ENCODE results near the gene NLN. TPM values are rescaled to one million over a fixed set of nuclear protein-coding genes. Genes with fewer than 3 reads are reported as not detected.

NLN gene
- total RNA-seq, 4 donors from 2014 or later: 8.7 to 17.5 (median 13.1) TPM

DNA sequence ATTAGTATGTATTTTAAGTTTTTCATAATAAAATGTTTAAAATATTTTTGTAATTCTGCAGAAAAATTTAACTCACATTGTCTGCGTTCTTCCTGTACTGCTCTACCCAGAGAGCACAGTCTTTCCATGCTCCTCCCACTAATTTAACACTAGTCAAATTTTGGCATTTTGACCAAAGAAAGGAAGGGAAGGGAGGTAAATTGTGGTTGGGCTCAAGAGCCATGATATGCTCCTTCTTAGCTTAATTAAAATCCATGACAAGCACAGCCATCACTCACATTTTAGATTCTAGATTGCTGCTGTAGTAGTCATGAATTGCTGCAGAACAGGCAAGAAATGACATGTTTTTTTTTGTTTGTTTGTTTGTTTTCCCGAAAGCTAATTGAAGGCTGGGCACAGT lies 98.4 kb downstream of the NLN start:
- Histone ChIP-seq H3K27ac (no peak overlapping the region), H3K4me1 (no peaks in the 10 kb centered on the region), H3K9me3 (no peaks in the 10 kb centered on the region), H3K27me3 (no peaks in the 10 kb centered on the region), H3K4me3 (replicated peaks in 1 of 3) (no peak overlapping the region), H3K36me3 (no peaks in the 10 kb centered on the region)
- no peak for DNase-seq
- 86 to 95% methylated on average over 2 of the region's 2 CpGs for WGBS, 2 donors
- intact Hi-C loops (cut with DNase I): no loop called here
- TF ChIP-seq POLR2A (IDR thresholded peaks at IDR 0.05): no peak
- TF ChIP-seq, protein P1, sequence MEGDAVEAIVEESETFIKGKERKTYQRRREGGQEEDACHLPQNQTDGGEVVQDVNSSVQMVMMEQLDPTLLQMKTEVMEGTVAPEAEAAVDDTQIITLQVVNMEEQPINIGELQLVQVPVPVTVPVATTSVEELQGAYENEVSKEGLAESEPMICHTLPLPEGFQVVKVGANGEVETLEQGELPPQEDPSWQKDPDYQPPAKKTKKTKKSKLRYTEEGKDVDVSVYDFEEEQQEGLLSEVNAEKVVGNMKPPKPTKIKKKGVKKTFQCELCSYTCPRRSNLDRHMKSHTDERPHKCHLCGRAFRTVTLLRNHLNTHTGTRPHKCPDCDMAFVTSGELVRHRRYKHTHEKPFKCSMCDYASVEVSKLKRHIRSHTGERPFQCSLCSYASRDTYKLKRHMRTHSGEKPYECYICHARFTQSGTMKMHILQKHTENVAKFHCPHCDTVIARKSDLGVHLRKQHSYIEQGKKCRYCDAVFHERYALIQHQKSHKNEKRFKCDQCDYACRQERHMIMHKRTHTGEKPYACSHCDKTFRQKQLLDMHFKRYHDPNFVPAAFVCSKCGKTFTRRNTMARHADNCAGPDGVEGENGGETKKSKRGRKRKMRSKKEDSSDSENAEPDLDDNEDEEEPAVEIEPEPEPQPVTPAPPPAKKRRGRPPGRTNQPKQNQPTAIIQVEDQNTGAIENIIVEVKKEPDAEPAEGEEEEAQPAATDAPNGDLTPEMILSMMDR (IDR thresholded peaks at IDR 0.05): no peak

DNA sequence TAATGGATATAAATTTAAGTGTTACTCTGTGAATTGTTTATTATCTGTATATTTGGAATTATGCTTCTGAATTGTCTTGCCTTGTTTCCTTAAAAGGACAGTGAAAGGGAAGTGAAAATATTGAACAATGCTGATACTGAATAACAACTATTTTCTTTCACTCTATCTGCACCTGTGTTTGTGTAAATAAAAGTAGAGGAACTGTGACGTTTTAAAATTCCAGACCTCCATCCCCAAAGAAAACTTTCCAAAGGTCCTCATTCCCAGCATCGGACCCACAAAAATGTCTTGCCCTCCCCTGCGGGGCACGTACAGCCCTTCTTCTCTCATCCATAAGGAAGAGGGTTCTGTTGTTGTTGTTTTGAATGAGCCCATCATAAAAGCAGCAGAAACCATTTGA lies 100.0 kb downstream of the NLN start:
- Histone ChIP-seq H3K27me3 (no peaks in the 10 kb centered on the region), H3K9me3 (no peaks in the 10 kb centered on the region), H3K27ac (no peak overlapping the region), H3K4me3 (replicated peaks in 1 of 3) (no peak overlapping the region), H3K36me3 (no peaks in the 10 kb centered on the region), H3K4me1 (no peaks in the 10 kb centered on the region)
- TF ChIP-seq, protein P1 (IDR thresholded peaks at IDR 0.05): no peak
- no peak for TF ChIP-seq POLR2A (IDR thresholded peaks at IDR 0.05)
- intact Hi-C loops (cut with DNase I): no loop called here
- 79 to 81% methylated on average over 4 of the region's 4 CpGs for WGBS, 2 donors
- no peak for DNase-seq

DNA sequence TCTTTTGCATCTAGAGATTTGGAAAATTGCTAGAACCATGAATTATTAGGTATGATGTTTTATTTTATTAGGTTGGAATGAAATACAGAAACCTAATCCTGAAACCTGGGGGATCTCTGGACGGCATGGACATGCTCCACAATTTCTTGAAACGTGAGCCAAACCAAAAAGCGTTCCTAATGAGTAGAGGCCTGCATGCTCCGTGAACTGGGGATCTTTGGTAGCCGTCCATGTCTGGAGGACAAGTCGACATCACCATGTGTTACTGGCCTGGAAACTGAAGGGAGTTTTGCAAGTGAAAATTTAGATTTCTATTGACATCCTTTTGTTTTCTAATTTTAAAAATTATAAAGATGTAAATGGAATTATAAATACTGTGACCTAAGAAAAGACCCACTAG lies 100.7 kb downstream of the NLN start:
- Histone ChIP-seq H3K36me3 (no peaks in the 10 kb centered on the region), H3K4me3 (replicated peaks in 1 of 3) (no peak overlapping the region), H3K4me1 (no peaks in the 10 kb centered on the region), H3K9me3 (no peaks in the 10 kb centered on the region), H3K27me3 (no peaks in the 10 kb centered on the region), H3K27ac (no peak overlapping the region)
- intact Hi-C loops (cut with DNase I): no loop called here
- WGBS, 2 donors: 82 to 91% methylated on average over 6 of the region's 6 CpGs
- TF ChIP-seq POLR2A (IDR thresholded peaks at IDR 0.05): no peak
- TF ChIP-seq, protein P1 (IDR thresholded peaks at IDR 0.05): no peak
- DNase-seq: no peak

DNA sequence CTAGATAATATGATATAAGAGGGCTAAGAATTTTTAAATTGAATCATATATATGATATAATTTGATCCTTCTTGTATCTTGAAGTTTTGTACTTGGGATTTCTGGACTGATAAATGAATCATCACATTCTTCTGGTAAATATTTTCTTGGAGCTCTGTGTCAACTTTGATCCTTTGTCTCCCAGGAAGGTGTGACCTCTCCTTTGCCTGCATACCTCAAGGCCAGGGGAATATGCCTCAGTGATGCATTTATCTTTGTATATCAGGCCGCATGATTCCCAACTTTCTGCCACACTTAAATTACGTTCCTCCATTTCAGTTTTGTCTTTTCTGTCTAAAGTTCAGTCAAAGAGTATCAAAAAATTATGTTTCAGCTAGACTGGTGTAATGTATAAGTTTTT lies 101.2 kb downstream of the NLN start:
- no peak for DNase-seq
- Histone ChIP-seq H3K4me3 (replicated peaks in 1 of 3) (no peak overlapping the region), H3K27ac (no peak overlapping the region), H3K36me3 (no peaks in the 10 kb centered on the region), H3K4me1 (no peaks in the 10 kb centered on the region), H3K27me3 (no peaks in the 10 kb centered on the region), H3K9me3 (no peaks in the 10 kb centered on the region)
- intact Hi-C loops (cut with DNase I): no loop called here
- 97% methylated on average over 2 of the region's 2 CpGs for WGBS, 2 donors
- TF ChIP-seq, protein P1 (IDR thresholded peaks at IDR 0.05): no peak
- TF ChIP-seq POLR2A (IDR thresholded peaks at IDR 0.05): no peak

DNA sequence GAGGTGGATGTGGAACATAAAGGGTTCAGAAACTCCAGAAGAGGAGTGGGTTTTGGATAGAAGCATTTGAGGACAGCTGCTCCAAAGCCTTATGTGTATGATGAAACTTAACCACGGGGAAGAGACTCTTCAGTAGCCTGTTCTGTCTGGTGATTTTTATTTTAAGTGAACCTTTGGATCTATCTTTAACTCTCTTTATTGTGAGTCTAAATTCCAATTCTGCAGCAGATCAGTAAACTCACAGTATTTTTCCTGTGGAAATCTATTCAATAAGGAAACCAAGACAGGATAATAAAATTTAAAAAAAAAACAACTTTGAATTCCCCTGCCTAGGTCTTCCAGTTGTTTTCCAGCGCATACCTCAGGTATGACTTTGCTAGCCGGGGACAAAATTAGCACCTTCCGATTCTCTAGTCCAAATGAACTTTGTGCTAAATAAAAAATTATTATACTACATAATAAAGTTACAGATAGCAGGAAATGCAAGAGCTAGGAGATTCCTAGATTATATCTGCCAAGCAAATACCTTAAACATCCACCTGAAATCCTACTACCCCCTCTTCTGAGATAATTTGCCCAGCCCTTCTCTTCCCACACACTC lies 101.9 kb downstream of the NLN start:
- H3K9me3 ChIP-seq: no peaks in the 10 kb centered on the region
- 81 to 93% methylated on average over 4 of the region's 4 CpGs for WGBS, 2 donors
- H3K4me1 ChIP-seq: no peaks in the 10 kb centered on the region
- H3K36me3 ChIP-seq: no peaks in the 10 kb centered on the region
- H3K4me3 ChIP-seq (replicated peaks in 1 of 3): no peak overlapping the region
- DNase-seq: no peak
- no peak overlapping the region for H3K27ac ChIP-seq
- intact Hi-C loops (cut with DNase I): no loop called here
- H3K27me3 ChIP-seq: no peaks in the 10 kb centered on the region
- TF ChIP-seq POLR2A (IDR thresholded peaks at IDR 0.05): no peak
- TF ChIP-seq, protein P1 (IDR thresholded peaks at IDR 0.05): no peak

Measured in thyroid gland (tissue), 4 donors.